Measurements from ENCODE around the gene PGM5. TPM values are rescaled to one million over a fixed set of nuclear protein-coding genes. Genes with fewer than 3 reads are reported as not detected.
A peak's percentile ranks its signal among the peaks of the same experiment; 100 is the strongest.

Gene PGM5
- polyA plus RNA-seq, 2 donors, result 5.3 to 36.2 TPM

GRCh38 chr9:68454579-68455334 is 98.3 kb downstream of the PGM5 start:
- H3K4me1 ChIP-seq (ENCODE audit: control insufficient read depth in 2 of 2, insufficient read depth in 2 of 2, low read length in 1 of 2), result no peaks in the 10 kb centered on the region
- no peaks in the 10 kb centered on the region for H3K27me3 ChIP-seq (ENCODE audit: control insufficient read depth in 1 of 2, insufficient read depth in 2 of 2, low read length in 2 of 2)
- no peaks in the 10 kb centered on the region for H3K9me3 ChIP-seq (ENCODE audit: control insufficient read depth in 2 of 2, insufficient read depth in 1 of 2, low read depth in 1 of 2, low read length in 1 of 2)
- H3K4me3 ChIP-seq (ENCODE audit: low read depth in 1 of 2, low read length in 2 of 2), result no peak overlapping the region
- H3K36me3 ChIP-seq (ENCODE audit: control insufficient read depth in 2 of 2, insufficient read depth in 2 of 2, low read length in 1 of 2), result no peaks in the 10 kb centered on the region
- 74 to 77% methylated on average over 13 of the region's 13 CpGs for WGBS, 2 donors
- H3K27ac ChIP-seq (ENCODE audit: low read depth in 2 of 2, low read length in 1 of 2), result peak overlapping the region; percentile 24 to 52

- no peaks in the 10 kb centered on the region for H3K4me1 ChIP-seq (ENCODE audit: control insufficient read depth in 2 of 2, insufficient read depth in 2 of 2, low read length in 1 of 2)
These were observed 99.0 kb downstream of the PGM5 start for GRCh38 chr9:68455451-68455850.

GRCh38 chr9:68457803-68458202 is 101.4 kb downstream of the PGM5 start:
- H3K4me3 ChIP-seq (ENCODE audit: low read depth in 1 of 2, low read length in 2 of 2), result no peak overlapping the region
- H3K27me3 ChIP-seq (ENCODE audit: control insufficient read depth in 1 of 2, insufficient read depth in 2 of 2, low read length in 2 of 2), result no peaks in the 10 kb centered on the region
- H3K27ac ChIP-seq (ENCODE audit: low read depth in 2 of 2, low read length in 1 of 2), result no peak overlapping the region
- H3K9me3 ChIP-seq (ENCODE audit: control insufficient read depth in 2 of 2, insufficient read depth in 1 of 2, low read depth in 1 of 2, low read length in 1 of 2), result no peaks in the 10 kb centered on the region
- 49 to 50% methylated on average over 1 of the region's 1 CpG for WGBS, 2 donors
- no peaks in the 10 kb centered on the region for H3K4me1 ChIP-seq (ENCODE audit: control insufficient read depth in 2 of 2, insufficient read depth in 2 of 2, low read length in 1 of 2)
- H3K36me3 ChIP-seq (ENCODE audit: control insufficient read depth in 2 of 2, insufficient read depth in 2 of 2, low read length in 1 of 2), result no peaks in the 10 kb centered on the region

More at GRCh38 chr9:68455451-68455850, 99.0 kb downstream of the PGM5 start:
- H3K4me3 ChIP-seq (ENCODE audit: low read depth in 1 of 2, low read length in 2 of 2), result no peak overlapping the region
- 52 to 64% methylated on average over 2 of the region's 2 CpGs for WGBS, 2 donors
- H3K36me3 ChIP-seq (ENCODE audit: control insufficient read depth in 2 of 2, insufficient read depth in 2 of 2, low read length in 1 of 2), result no peaks in the 10 kb centered on the region
- no peaks in the 10 kb centered on the region for H3K9me3 ChIP-seq (ENCODE audit: control insufficient read depth in 2 of 2, insufficient read depth in 1 of 2, low read depth in 1 of 2, low read length in 1 of 2)
- no peaks in the 10 kb centered on the region for H3K27me3 ChIP-seq (ENCODE audit: control insufficient read depth in 1 of 2, insufficient read depth in 2 of 2, low read length in 2 of 2)
- H3K27ac ChIP-seq (ENCODE audit: low read depth in 2 of 2, low read length in 1 of 2), result no peak overlapping the region

GRCh38 chr9:68458918-68459317 is 102.5 kb downstream of the PGM5 start:
- Histone ChIP-seq H3K9me3 (ENCODE audit: control insufficient read depth in 2 of 2, insufficient read depth in 1 of 2, low read depth in 1 of 2, low read length in 1 of 2) (no peaks in the 10 kb centered on the region), H3K4me3 (ENCODE audit: low read depth in 1 of 2, low read length in 2 of 2) (no peak overlapping the region), H3K27ac (ENCODE audit: low read depth in 2 of 2, low read length in 1 of 2) (no peak overlapping the region), H3K36me3 (ENCODE audit: control insufficient read depth in 2 of 2, insufficient read depth in 2 of 2, low read length in 1 of 2) (no peaks in the 10 kb centered on the region), H3K4me1 (ENCODE audit: control insufficient read depth in 2 of 2, insufficient read depth in 2 of 2, low read length in 1 of 2) (no peaks in the 10 kb centered on the region), H3K27me3 (ENCODE audit: control insufficient read depth in 1 of 2, insufficient read depth in 2 of 2, low read length in 2 of 2) (no peaks in the 10 kb centered on the region)
- WGBS, 2 donors, result 49 to 73% methylated on average over 1 of the region's 1 CpG

- H3K9me3 ChIP-seq (ENCODE audit: control insufficient read depth in 2 of 2, insufficient read depth in 1 of 2, low read depth in 1 of 2, low read length in 1 of 2), result no peaks in the 10 kb centered on the region
- H3K4me3 ChIP-seq (ENCODE audit: low read depth in 1 of 2, low read length in 2 of 2), result no peak overlapping the region
- H3K36me3 ChIP-seq (ENCODE audit: control insufficient read depth in 2 of 2, insufficient read depth in 2 of 2, low read length in 1 of 2), result no peaks in the 10 kb centered on the region
- no peaks in the 10 kb centered on the region for H3K27me3 ChIP-seq (ENCODE audit: control insufficient read depth in 1 of 2, insufficient read depth in 2 of 2, low read length in 2 of 2)
- no peaks in the 10 kb centered on the region for H3K4me1 ChIP-seq (ENCODE audit: control insufficient read depth in 2 of 2, insufficient read depth in 2 of 2, low read length in 1 of 2)
- H3K27ac ChIP-seq (ENCODE audit: low read depth in 2 of 2, low read length in 1 of 2), result peak overlapping the region; percentile 2 to 33
- 35 to 55% methylated on average over 7 of the region's 7 CpGs for WGBS, 2 donors
These were observed 105.8 kb downstream of the PGM5 start for GRCh38 chr9:68462105-68462775.

- Histone ChIP-seq H3K9me3 (ENCODE audit: control insufficient read depth in 2 of 2, insufficient read depth in 1 of 2, low read depth in 1 of 2, low read length in 1 of 2) (no peaks in the 10 kb centered on the region), H3K4me1 (ENCODE audit: control insufficient read depth in 2 of 2, insufficient read depth in 2 of 2, low read length in 1 of 2) (no peaks in the 10 kb centered on the region), H3K27ac (ENCODE audit: low read depth in 2 of 2, low read length in 1 of 2) (no peak overlapping the region), H3K36me3 (ENCODE audit: control insufficient read depth in 2 of 2, insufficient read depth in 2 of 2, low read length in 1 of 2) (no peaks in the 10 kb centered on the region), H3K4me3 (ENCODE audit: low read depth in 1 of 2, low read length in 2 of 2) (no peak overlapping the region), H3K27me3 (ENCODE audit: control insufficient read depth in 1 of 2, insufficient read depth in 2 of 2, low read length in 2 of 2) (no peaks in the 10 kb centered on the region)
These were observed 113.7 kb downstream of the PGM5 start for GRCh38 chr9:68470067-68470466.

GRCh38 chr9:68470634-68471033 is 114.2 kb downstream of the PGM5 start:
- no peak overlapping the region for H3K27ac ChIP-seq (ENCODE audit: low read depth in 2 of 2, low read length in 1 of 2)
- H3K36me3 ChIP-seq (ENCODE audit: control insufficient read depth in 2 of 2, insufficient read depth in 2 of 2, low read length in 1 of 2), result no peaks in the 10 kb centered on the region
- no peaks in the 10 kb centered on the region for H3K27me3 ChIP-seq (ENCODE audit: control insufficient read depth in 1 of 2, insufficient read depth in 2 of 2, low read length in 2 of 2)
- H3K4me1 ChIP-seq (ENCODE audit: control insufficient read depth in 2 of 2, insufficient read depth in 2 of 2, low read length in 1 of 2), result no peaks in the 10 kb centered on the region
- H3K9me3 ChIP-seq (ENCODE audit: control insufficient read depth in 2 of 2, insufficient read depth in 1 of 2, low read depth in 1 of 2, low read length in 1 of 2), result no peaks in the 10 kb centered on the region
- WGBS, 2 donors, result 93 to 95% methylated on average over 5 of the region's 5 CpGs
- H3K4me3 ChIP-seq (ENCODE audit: low read depth in 1 of 2, low read length in 2 of 2), result no peak overlapping the region

GRCh38 chr9:68472119-68472518 is 115.7 kb downstream of the PGM5 start:
- 58 to 60% methylated on average over 2 of the region's 2 CpGs for WGBS, 2 donors
- Histone ChIP-seq H3K4me1 (ENCODE audit: control insufficient read depth in 2 of 2, insufficient read depth in 2 of 2, low read length in 1 of 2) (no peaks in the 10 kb centered on the region), H3K9me3 (ENCODE audit: control insufficient read depth in 2 of 2, insufficient read depth in 1 of 2, low read depth in 1 of 2, low read length in 1 of 2) (no peaks in the 10 kb centered on the region)

GRCh38 chr9:68473790-68474189 is 117.4 kb downstream of the PGM5 start:
- Histone ChIP-seq H3K27me3 (ENCODE audit: control insufficient read depth in 1 of 2, insufficient read depth in 2 of 2, low read length in 2 of 2) (no peaks in the 10 kb centered on the region), H3K36me3 (ENCODE audit: control insufficient read depth in 2 of 2, insufficient read depth in 2 of 2, low read length in 1 of 2) (no peaks in the 10 kb centered on the region), H3K4me1 (ENCODE audit: control insufficient read depth in 2 of 2, insufficient read depth in 2 of 2, low read length in 1 of 2) (no peaks in the 10 kb centered on the region), H3K9me3 (ENCODE audit: control insufficient read depth in 2 of 2, insufficient read depth in 1 of 2, low read depth in 1 of 2, low read length in 1 of 2) (no peaks in the 10 kb centered on the region), H3K27ac (ENCODE audit: low read depth in 2 of 2, low read length in 1 of 2) (no peak overlapping the region), H3K4me3 (ENCODE audit: low read depth in 1 of 2, low read length in 2 of 2) (no peak overlapping the region)
- WGBS, 2 donors, result 62 to 63% methylated on average over 3 of the region's 3 CpGs

More at GRCh38 chr9:68472119-68472518, 115.7 kb downstream of the PGM5 start:
- H3K27ac ChIP-seq (ENCODE audit: low read depth in 2 of 2, low read length in 1 of 2), result no peak overlapping the region
- no peaks in the 10 kb centered on the region for H3K27me3 ChIP-seq (ENCODE audit: control insufficient read depth in 1 of 2, insufficient read depth in 2 of 2, low read length in 2 of 2)
- H3K4me3 ChIP-seq (ENCODE audit: low read depth in 1 of 2, low read length in 2 of 2), result no peak overlapping the region
- H3K36me3 ChIP-seq (ENCODE audit: control insufficient read depth in 2 of 2, insufficient read depth in 2 of 2, low read length in 1 of 2), result no peaks in the 10 kb centered on the region

GRCh38 chr9:68476422-68476821 is 120.0 kb downstream of the PGM5 start:
- Histone ChIP-seq H3K27me3 (ENCODE audit: control insufficient read depth in 1 of 2, insufficient read depth in 2 of 2, low read length in 2 of 2) (no peaks in the 10 kb centered on the region), H3K27ac (ENCODE audit: low read depth in 2 of 2, low read length in 1 of 2) (no peak overlapping the region), H3K36me3 (ENCODE audit: control insufficient read depth in 2 of 2, insufficient read depth in 2 of 2, low read length in 1 of 2) (no peaks in the 10 kb centered on the region), H3K9me3 (ENCODE audit: control insufficient read depth in 2 of 2, insufficient read depth in 1 of 2, low read depth in 1 of 2, low read length in 1 of 2) (no peaks in the 10 kb centered on the region), H3K4me3 (ENCODE audit: low read depth in 1 of 2, low read length in 2 of 2) (no peak overlapping the region), H3K4me1 (ENCODE audit: control insufficient read depth in 2 of 2, insufficient read depth in 2 of 2, low read length in 1 of 2) (no peaks in the 10 kb centered on the region)
- 26 to 28% methylated on average over 1 of the region's 1 CpG for WGBS, 2 donors
